Measurements from ENCODE around the gene MTG2. TPM values are rescaled to one million over a fixed set of nuclear protein-coding genes. Genes with fewer than 3 reads are reported as not detected.
A peak's percentile ranks its signal among the peaks of the same experiment; 100 is the strongest.

MTG2 gene
- total and polyA plus RNA-seq, 2 of the 13 experiments (the other 11 are each of a cell fraction or from before 2014, with no cell fraction given): 20.4 to 37.8 TPM

DNA sequence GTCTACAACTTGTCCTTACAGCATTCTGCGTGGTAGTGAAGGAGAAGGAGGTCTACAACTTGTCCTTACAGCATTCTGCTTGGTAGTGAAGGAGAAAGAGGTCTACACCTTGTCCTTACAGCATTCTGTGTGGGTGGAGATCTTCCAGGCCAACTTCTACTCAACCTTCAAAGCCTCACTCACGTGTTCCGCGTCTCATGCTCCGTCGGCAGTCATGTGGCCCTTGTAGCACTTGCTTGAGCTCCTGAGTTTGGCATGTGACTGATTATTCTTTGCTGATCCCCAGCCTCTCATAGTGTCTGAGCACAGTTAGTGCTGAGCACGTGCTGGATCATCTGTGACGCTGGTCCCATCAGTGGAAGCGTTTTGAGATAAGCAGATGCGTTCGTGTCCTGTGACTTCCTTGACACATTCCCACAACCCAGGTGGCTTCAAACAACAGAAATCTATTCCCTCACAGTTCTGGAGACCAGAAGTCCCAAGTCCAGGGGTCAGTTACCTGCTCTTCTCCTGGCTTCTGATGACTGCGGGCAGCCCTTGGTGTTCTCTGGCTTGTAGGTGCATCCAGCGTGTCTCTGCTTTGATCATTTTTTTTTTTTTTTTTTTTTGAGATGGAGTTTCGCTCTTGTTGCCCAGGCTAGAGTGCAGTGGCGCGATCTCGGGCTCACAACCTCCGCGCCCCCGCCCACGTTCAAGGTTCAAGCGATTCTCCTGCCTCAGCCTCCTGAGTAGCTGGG lies 36.6 kb upstream of the MTG2 start (continued):
- TF ChIP-seq, protein P1, sequence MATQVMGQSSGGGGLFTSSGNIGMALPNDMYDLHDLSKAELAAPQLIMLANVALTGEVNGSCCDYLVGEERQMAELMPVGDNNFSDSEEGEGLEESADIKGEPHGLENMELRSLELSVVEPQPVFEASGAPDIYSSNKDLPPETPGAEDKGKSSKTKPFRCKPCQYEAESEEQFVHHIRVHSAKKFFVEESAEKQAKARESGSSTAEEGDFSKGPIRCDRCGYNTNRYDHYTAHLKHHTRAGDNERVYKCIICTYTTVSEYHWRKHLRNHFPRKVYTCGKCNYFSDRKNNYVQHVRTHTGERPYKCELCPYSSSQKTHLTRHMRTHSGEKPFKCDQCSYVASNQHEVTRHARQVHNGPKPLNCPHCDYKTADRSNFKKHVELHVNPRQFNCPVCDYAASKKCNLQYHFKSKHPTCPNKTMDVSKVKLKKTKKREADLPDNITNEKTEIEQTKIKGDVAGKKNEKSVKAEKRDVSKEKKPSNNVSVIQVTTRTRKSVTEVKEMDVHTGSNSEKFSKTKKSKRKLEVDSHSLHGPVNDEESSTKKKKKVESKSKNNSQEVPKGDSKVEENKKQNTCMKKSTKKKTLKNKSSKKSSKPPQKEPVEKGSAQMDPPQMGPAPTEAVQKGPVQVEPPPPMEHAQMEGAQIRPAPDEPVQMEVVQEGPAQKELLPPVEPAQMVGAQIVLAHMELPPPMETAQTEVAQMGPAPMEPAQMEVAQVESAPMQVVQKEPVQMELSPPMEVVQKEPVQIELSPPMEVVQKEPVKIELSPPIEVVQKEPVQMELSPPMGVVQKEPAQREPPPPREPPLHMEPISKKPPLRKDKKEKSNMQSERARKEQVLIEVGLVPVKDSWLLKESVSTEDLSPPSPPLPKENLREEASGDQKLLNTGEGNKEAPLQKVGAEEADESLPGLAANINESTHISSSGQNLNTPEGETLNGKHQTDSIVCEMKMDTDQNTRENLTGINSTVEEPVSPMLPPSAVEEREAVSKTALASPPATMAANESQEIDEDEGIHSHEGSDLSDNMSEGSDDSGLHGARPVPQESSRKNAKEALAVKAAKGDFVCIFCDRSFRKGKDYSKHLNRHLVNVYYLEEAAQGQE (IDR thresholded peaks at IDR 0.05; ENCODE audit: borderline replicate concordance in 1 of 2, low read depth in 1 of 2, low read length in 2 of 2): no peak
- TF ChIP-seq, protein P2, sequence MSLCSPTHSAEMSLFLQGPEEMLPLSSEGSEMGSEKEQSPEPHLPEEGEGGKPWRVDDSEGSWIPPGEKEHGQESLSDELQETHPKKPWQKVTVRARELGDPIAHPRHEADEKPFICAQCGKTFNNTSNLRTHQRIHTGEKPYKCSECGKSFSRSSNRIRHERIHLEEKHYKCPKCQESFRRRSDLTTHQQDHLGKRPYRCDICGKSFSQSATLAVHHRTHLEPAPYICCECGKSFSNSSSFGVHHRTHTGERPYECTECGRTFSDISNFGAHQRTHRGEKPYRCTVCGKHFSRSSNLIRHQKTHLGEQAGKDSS (CRISPR knock-in tag; IDR thresholded peaks at IDR 0.05; ENCODE audit: borderline replicate concordance, low read depth): peak; percentile 62
- TF ChIP-seq ZNF703 (CRISPR knock-in tag; IDR thresholded peaks at IDR 0.05; ENCODE audit: borderline replicate concordance) (no peak), SIX1 (CRISPR knock-in tag; IDR thresholded peaks at IDR 0.05; ENCODE audit: borderline replicate concordance) (no peak), ZFP36 (IDR thresholded peaks at IDR 0.05; ENCODE audit: borderline replicate concordance, low read depth, low read length, partially characterized antibody) (no peak), TBP (CRISPR knock-in tag; IDR thresholded peaks at IDR 0.05) (no peak), ZNF775 (CRISPR knock-in tag; IDR thresholded peaks at IDR 0.05; ENCODE audit: borderline replicate concordance) (no peak), ZBTB8A (CRISPR knock-in tag; IDR thresholded peaks at IDR 0.05; ENCODE audit: borderline replicate concordance, low read depth) (no peak), ZNF776 (CRISPR knock-in tag; IDR thresholded peaks at IDR 0.05) (no peak), CENPX (CRISPR knock-in tag; IDR thresholded peaks at IDR 0.05) (no peak)
- TF ChIP-seq, protein P3, sequence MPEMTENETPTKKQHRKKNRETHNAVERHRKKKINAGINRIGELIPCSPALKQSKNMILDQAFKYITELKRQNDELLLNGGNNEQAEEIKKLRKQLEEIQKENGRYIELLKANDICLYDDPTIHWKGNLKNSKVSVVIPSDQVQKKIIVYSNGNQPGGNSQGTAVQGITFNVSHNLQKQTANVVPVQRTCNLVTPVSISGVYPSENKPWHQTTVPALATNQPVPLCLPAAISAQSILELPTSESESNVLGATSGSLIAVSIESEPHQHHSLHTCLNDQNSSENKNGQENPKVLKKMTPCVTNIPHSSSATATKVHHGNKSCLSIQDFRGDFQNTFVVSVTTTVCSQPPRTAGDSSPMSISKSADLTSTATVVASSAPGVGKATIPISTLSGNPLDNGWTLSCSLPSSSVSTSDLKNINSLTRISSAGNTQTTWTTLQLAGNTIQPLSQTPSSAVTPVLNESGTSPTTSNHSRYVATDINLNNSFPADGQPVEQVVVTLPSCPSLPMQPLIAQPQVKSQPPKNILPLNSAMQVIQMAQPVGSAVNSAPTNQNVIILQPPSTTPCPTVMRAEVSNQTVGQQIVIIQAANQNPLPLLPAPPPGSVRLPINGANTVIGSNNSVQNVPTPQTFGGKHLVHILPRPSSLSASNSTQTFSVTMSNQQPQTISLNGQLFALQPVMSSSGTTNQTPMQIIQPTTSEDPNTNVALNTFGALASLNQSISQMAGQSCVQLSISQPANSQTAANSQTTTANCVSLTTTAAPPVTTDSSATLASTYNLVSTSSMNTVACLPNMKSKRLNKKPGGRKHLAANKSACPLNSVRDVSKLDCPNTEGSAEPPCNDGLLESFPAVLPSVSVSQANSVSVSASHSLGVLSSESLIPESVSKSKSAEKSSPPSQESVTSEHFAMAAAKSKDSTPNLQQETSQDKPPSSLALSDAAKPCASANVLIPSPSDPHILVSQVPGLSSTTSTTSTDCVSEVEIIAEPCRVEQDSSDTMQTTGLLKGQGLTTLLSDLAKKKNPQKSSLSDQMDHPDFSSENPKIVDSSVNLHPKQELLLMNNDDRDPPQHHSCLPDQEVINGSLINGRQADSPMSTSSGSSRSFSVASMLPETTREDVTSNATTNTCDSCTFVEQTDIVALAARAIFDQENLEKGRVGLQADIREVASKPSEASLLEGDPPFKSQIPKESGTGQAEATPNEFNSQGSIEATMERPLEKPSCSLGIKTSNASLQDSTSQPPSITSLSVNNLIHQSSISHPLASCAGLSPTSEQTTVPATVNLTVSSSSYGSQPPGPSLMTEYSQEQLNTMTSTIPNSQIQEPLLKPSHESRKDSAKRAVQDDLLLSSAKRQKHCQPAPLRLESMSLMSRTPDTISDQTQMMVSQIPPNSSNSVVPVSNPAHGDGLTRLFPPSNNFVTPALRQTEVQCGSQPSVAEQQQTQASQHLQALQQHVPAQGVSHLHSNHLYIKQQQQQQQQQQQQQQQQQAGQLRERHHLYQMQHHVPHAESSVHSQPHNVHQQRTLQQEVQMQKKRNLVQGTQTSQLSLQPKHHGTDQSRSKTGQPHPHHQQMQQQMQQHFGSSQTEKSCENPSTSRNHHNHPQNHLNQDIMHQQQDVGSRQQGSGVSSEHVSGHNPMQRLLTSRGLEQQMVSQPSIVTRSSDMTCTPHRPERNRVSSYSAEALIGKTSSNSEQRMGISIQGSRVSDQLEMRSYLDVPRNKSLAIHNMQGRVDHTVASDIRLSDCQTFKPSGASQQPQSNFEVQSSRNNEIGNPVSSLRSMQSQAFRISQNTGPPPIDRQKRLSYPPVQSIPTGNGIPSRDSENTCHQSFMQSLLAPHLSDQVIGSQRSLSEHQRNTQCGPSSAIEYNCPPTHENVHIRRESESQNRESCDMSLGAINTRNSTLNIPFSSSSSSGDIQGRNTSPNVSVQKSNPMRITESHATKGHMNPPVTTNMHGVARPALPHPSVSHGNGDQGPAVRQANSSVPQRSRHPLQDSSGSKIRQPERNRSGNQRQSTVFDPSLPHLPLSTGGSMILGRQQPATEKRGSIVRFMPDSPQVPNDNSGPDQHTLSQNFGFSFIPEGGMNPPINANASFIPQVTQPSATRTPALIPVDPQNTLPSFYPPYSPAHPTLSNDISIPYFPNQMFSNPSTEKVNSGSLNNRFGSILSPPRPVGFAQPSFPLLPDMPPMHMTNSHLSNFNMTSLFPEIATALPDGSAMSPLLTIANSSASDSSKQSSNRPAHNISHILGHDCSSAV (CRISPR knock-in tag; IDR thresholded peaks at IDR 0.05; ENCODE audit: borderline replicate concordance): no peak

Data from HepG2 (cell line).